PC-9 (cell line): ENCODE data around the gene CDC7. TPM values are rescaled to one million over a fixed set of nuclear protein-coding genes. Genes with fewer than 3 reads are reported as not detected.

Source experiments
- BruUV-seq: library from RNA; stranded (reverse); fragments of 400-500 nt; replicated peaks from 2 replicates; lab custom pipeline; 2021; lab: Mats Ljungman, UMichigan
- CTCF ChIA-PET: fragments of 300-600 bp; sonication (Branson Sonifier 250); formaldehyde crosslinking; loops from one replicate; lab custom pipeline; 2022; ENCODE audit warnings: antibody characterized with exemption; lab: Charles Lee
- POLR2A ChIA-PET: fragments of 300-600 bp; sonication (Branson Sonifier 250); formaldehyde crosslinking; loops from one replicate; lab custom pipeline; 2022; ENCODE audit warnings: antibody characterized with exemption; ENCODE audit not compliant: unreplicated experiment; lab: Charles Lee
- DNase-seq, 2 experiments: peaks; one replicate each; pipeline versions ENCODE4 v3.0.0 to v3.0.0-alpha.2; 2015 to 2022; ENCODE audit warnings: mixed read lengths in 1 of 2
- H2AFZ ChIP-seq: fragments of 200-600 bp; sonication (generic); 2 replicates; pipeline ENCODE4 v1.8.1; 2017; ENCODE audit warnings: antibody characterized with exemption
- H3F3A ChIP-seq: fragments of 200-600 bp; sonication (generic); 2 replicates; pipeline ENCODE4 v1.8.1; 2017; ENCODE audit warnings: antibody characterized with exemption, mild to moderate bottlenecking, low read depth; ENCODE audit not compliant: insufficient read depth
- H3K27ac ChIP-seq: fragments of 200-600 bp; sonication (generic); 2 replicates; pipeline ENCODE4 v1.6.1; 2016; ENCODE audit warnings: mixed run types
- H3K27me3 ChIP-seq: fragments of 200-600 bp; sonication (generic); 2 replicates; pipeline ENCODE4 v1.6.1; 2016; ENCODE audit warnings: low read depth, mixed run types; ENCODE audit not compliant: insufficient read depth
- H3K36me3 ChIP-seq: fragments of 200-600 bp; sonication (generic); 2 replicates; pipeline ENCODE4 v1.6.1; 2016; ENCODE audit warnings: low read depth, mixed run types
- H3K4me1 ChIP-seq: fragments of 200-600 bp; sonication (generic); replicated peaks from 2 replicates; pipeline ENCODE4 v1.6.1; 2016; ENCODE audit warnings: mixed run types; ENCODE audit not compliant: insufficient read depth
- H3K4me2 ChIP-seq: fragments of 200-600 bp; sonication (generic); 2 replicates; pipeline ENCODE4 v1.6.1; 2017; ENCODE audit warnings: mixed run types
- H3K4me3 ChIP-seq: fragments of 200-600 bp; sonication (generic); 2 replicates; pipeline ENCODE4 v1.6.1; 2016; ENCODE audit warnings: mixed run types
- H3K79me2 ChIP-seq: fragments of 200-600 bp; sonication (generic); 2 replicates; pipeline ENCODE4 v1.6.1; 2017; ENCODE audit warnings: low read depth, mixed run types
- H3K9me2 ChIP-seq: fragments of 200-600 bp; sonication (generic); 2 replicates; pipeline ENCODE4 v1.8.1; 2017; ENCODE audit warnings: mild to moderate bottlenecking; ENCODE audit not compliant: insufficient read depth
- H3K9me3 ChIP-seq: fragments of 200-600 bp; sonication (generic); 2 replicates; pipeline ENCODE4 v1.8.1; 2016; ENCODE audit warnings: low read depth; ENCODE audit not compliant: insufficient read depth
- H4K20me1 ChIP-seq: fragments of 200-600 bp; sonication (generic); 2 replicates; pipeline ENCODE4 v1.8.1; 2017; ENCODE audit not compliant: insufficient read depth
- EZH2 ChIP-seq: fragments of 200-600 bp; sonication (generic); IDR thresholded peaks from 2 replicates; pipeline ENCODE4 v1.8.0; 2017; ENCODE audit warnings: antibody characterized with exemption, low read depth
- intact Hi-C: fragments of 100-400 bp; cut with micrococcal nuclease; formaldehyde crosslinking; loops from one replicate; pipeline ENCODE4 v1.10.0; 2022; ENCODE audit not compliant: unreplicated experiment
- total RNA-seq: library from RNA; stranded (reverse); gene quantifications from 2 replicates; pipeline ENCODE4 v1.2.3, GENCODE V29; 2021
- TF ChIP-seq, protein P1 (sequence below): fragments of 200-600 bp; sonication (generic); conservative IDR thresholded peaks from 2 replicates; pipeline ENCODE4 v1.6.1; 2017; ENCODE audit warnings: mixed run types, antibody characterized with exemption, mild to moderate bottlenecking, moderate library complexity

Gene CDC7
- total RNA-seq, 1 experiment from 2014 or later, result 13.1 TPM

DNA sequence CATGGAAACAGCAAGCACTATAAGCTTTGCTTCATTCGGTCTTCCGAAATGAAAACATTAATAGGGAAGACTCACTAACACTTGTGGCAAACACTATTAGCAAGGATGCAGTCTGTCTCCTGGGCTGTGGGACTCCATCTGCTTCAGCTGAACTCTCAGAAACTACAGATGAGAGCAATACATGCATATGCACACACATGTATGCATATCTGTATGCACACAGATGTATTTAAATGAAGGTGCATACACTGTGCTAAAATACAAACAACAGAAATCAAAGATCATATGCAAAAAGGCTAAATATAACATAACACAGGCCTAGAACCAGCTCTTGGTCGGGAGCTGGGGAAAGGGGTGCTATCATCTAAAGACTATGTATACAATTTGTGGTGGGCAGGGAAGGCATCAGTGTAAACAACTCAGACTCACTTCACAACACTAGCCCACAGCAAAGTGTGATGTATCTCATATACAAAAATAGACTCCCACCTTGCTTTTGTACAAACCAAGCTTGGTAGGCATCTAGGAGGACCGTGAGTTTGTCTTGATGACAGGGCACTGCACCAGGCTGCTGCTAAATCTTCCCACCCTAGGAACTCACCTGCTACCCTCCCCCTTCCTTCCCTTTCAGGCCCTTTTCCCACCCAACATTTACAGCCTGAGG, 32.8 kb downstream of the CDC7 start:
- intact Hi-C loops, result loop anchor here (5.0 to 10.0 kb wide), 3 partner anchors 51 to 264 kb away; no protein-coding TSS in a partner anchor
- POLR2A ChIA-PET, result no interaction called here

DNA sequence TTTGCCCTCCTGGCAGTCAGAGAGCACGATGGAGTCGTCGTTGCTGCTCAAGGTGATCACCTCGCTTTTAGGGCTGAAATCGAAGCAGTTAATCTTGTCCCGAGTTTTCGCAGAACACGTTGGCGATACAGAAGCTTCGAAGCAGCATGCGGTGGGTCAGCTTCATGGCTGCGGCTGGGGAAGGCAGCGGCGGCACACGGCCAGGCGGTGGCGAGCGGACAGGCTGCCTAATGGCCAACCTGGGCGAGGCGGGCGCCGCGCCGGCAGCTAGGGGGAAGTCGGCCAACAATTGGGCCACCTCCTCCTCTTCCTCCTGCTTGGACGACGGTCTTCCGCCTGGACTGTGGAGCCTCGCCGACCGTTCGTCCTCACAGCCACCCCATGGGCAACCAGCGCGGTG, 34.8 kb downstream of the CDC7 start:
- intact Hi-C loops, result loop anchor here (10.0 kb wide), 2 partner anchors 49 to 119 kb away; no protein-coding TSS in a partner anchor
- H3K9me2 ChIP-seq, result no peaks in the 10 kb centered on the region
- POLR2A ChIA-PET, result no interaction called here

More for the DNA sequence above, 32.8 kb downstream of the CDC7 start:
- no peaks in the 10 kb centered on the region for H3F3A ChIP-seq
- H3K4me1 ChIP-seq, result no peaks in the 10 kb centered on the region
- DNase-seq, result no peak
- no peak overlapping the region for H3K27ac ChIP-seq
- CTCF ChIA-PET, result no interaction called here
- H3K36me3 ChIP-seq, result no peaks in the 10 kb centered on the region
- no peak overlapping the region for H2AFZ ChIP-seq
- no peaks in the 10 kb centered on the region for H3K9me2 ChIP-seq
- BruUV-seq, result no TSS peak
- no peak overlapping the region for H3K4me3 ChIP-seq
- no peaks in the 10 kb centered on the region for H3K27me3 ChIP-seq
- H4K20me1 ChIP-seq, result no peaks in the 10 kb centered on the region
- no peak overlapping the region for H3K4me2 ChIP-seq
- no peaks in the 10 kb centered on the region for H3K9me3 ChIP-seq
- no peak for TF ChIP-seq EZH2
- TF ChIP-seq, protein P1, sequence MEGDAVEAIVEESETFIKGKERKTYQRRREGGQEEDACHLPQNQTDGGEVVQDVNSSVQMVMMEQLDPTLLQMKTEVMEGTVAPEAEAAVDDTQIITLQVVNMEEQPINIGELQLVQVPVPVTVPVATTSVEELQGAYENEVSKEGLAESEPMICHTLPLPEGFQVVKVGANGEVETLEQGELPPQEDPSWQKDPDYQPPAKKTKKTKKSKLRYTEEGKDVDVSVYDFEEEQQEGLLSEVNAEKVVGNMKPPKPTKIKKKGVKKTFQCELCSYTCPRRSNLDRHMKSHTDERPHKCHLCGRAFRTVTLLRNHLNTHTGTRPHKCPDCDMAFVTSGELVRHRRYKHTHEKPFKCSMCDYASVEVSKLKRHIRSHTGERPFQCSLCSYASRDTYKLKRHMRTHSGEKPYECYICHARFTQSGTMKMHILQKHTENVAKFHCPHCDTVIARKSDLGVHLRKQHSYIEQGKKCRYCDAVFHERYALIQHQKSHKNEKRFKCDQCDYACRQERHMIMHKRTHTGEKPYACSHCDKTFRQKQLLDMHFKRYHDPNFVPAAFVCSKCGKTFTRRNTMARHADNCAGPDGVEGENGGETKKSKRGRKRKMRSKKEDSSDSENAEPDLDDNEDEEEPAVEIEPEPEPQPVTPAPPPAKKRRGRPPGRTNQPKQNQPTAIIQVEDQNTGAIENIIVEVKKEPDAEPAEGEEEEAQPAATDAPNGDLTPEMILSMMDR, result no peak
- H3K79me2 ChIP-seq, result no peaks in the 10 kb centered on the region

DNA sequence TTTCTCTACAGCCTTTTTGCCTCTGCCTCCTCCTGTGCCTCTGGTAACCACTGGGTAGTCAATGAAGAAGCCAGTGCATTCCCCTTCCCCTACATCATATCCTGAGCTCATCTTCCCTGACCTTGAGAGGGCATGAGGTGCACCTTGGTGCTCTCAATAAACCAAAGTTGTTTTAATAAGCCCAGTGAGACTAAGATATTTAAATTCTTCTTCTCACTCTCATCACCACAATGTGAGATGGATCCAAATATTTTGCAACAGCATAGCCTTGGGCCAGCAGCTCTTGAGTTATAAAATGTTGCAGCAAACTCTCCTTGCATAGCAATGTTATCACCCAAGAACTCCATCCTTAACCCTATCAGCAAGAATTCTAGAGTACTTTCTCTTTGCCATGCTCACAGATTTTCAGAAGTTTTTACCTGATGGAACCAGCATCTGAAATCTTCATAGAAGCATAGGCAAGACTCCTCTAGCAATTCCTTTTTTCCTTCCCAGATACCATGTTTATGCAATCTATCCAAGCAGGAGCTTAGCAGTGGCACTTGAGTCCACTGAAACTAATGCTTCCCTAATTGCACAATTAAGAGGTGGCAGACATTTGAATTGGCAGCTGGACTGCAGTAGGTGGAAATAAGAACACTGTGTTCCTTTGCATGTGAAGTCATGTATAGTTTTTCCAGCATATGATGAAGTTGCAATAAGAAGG, 36.8 kb downstream of the CDC7 start:
- Histone ChIP-seq H3F3A (no peaks in the 10 kb centered on the region), H3K4me1 (no peaks in the 10 kb centered on the region), H3K36me3 (no peaks in the 10 kb centered on the region), H2AFZ (no peak overlapping the region), H3K4me3 (no peak overlapping the region), H3K9me2 (no peaks in the 10 kb centered on the region), H3K27me3 (no peaks in the 10 kb centered on the region), H3K4me2 (no peak overlapping the region), H4K20me1 (no peaks in the 10 kb centered on the region), H3K9me3 (no peaks in the 10 kb centered on the region), H3K27ac (no peak overlapping the region), H3K79me2 (no peaks in the 10 kb centered on the region)
- no TSS peak for BruUV-seq
- CTCF ChIA-PET, result interaction anchor here (0.6 kb wide), 1 partner anchor 26 kb away, joined by 7 read pairs; no protein-coding TSS in a partner anchor
- TF ChIP-seq, protein P1, result no peak
- no peak for TF ChIP-seq EZH2
- POLR2A ChIA-PET, result interaction anchor here (0.6 kb wide), 1 partner anchor 922 kb away, joined by 4 read pairs; no protein-coding TSS in a partner anchor
- intact Hi-C loops, result loop anchor here (10.0 kb wide), 2 partner anchors 47 to 117 kb away; no protein-coding TSS in a partner anchor
- no peak for DNase-seq

More for the DNA sequence above, 34.8 kb downstream of the CDC7 start:
- no peaks in the 10 kb centered on the region for H3K4me1 ChIP-seq
- H3K79me2 ChIP-seq, result no peaks in the 10 kb centered on the region
- no peak overlapping the region for H2AFZ ChIP-seq
- no TSS peak for BruUV-seq
- no peak overlapping the region for H3K4me3 ChIP-seq
- no peak for DNase-seq
- H4K20me1 ChIP-seq, result no peaks in the 10 kb centered on the region
- no peak overlapping the region for H3K4me2 ChIP-seq
- no peaks in the 10 kb centered on the region for H3F3A ChIP-seq
- CTCF ChIA-PET, result no interaction called here
- no peaks in the 10 kb centered on the region for H3K27me3 ChIP-seq
- TF ChIP-seq, protein P1, result no peak
- TF ChIP-seq EZH2, result no peak
- no peak overlapping the region for H3K27ac ChIP-seq
- no peaks in the 10 kb centered on the region for H3K36me3 ChIP-seq
- no peaks in the 10 kb centered on the region for H3K9me3 ChIP-seq
